ENCODE data around the gene GSDME.
A peak's percentile ranks its signal among the peaks of the same experiment; 100 is the strongest.

GSDME gene

DNA sequence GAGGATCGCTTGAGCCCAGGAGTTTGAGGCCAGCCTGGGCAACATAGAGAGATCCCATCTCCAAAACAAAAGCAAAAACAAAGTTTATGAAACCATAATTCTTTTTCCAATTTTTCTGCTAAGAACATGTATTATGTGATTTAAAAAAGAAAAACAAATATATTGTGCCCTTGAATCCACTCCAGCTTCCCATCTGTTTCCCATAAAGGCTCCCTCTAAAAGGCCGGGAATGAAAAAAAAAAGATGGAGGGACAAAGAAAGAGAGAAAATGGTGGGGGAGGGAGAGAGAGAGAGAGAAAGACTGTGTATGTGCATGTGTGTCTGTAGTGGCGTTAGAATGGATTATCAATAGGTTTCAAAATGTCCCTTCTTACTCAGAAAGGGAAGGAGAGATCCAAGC is 20.5 kb upstream of the GSDME start:
- intact Hi-C loops (cut with DNase I), result no loop called here
- DNase-seq, result no peak

DNA sequence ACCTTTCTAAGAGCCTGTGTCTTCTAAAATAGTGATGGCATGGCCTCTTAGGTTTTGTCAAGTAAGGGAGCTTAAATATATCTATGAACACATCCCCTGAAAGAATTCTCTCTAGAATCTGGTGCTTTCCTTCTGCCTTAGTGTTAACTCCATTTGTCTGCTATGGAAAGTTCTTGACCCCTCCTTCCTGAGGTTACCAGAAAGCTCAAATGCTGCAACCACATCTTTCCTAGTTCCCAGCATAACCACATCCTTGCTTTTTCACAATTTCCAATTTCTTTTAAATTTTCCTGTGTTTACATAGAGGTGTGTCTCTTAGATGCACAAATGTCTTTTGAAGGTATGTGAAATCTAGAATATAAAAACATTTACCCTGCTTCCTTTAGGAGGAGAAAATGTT is 16.4 kb upstream of the GSDME start:
- intact Hi-C loops (cut with DNase I), result no loop called here
- DNase-seq, result no peak

DNA sequence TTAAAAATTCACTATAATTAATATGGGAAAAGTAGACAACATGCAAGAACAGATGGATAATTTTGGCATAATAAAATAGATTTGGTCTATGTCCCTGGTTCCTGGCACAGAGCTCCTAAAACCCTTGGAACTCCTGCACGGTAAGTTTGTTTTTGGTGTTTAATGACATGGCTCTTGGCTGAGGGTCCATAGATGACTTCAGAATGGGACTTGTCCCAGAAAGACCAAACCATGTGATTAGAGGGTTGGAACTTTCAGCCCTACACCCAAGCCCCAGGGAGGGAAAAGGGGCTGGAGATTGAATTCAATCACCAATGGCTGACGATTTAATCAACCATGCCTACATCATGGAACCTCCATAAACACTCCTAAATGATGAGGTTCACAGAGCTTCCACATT is 12.6 kb upstream of the GSDME start:
- no peak for DNase-seq
- intact Hi-C loops (cut with DNase I), result no loop called here

DNA sequence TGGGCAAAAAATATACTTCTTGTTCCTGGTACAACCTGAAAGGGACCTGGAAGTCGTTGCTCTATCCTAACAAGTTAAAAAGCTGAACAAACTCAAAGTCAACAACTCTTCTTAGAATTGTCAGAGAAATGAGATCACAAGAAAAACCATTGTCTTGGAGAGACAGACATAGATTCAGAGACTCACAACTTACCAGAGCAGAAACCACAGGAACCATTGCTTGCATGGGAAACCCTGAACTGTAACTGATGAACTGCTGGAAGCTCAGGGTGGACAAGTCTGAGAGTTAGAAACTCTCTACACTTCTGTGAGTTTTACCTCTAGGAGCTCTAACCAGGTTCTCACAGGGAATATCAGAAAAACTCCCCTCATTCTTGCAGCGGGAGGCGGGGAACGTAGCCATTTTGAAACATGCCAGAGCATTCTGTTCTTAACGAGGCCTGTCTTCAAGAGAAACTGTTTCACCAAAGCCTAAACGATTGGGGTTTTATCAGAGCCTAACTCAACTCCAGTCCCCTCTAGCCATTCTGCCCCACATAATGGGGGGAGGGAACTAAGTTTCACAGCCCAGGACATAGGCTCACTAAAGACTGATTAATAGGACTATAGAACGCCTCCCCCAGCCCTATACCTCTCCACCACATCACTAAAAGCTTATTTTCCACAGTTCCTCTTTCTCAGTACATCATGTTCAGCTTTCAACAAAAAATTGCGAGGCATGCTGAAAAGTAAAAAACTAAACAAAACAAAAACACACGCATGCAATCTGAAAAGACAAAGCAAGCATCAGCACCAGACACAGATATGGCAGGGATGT is 12.0 kb upstream of the GSDME start:
- intact Hi-C loops (cut with DNase I), result no loop called here
- DNase-seq, result no peak

DNA sequence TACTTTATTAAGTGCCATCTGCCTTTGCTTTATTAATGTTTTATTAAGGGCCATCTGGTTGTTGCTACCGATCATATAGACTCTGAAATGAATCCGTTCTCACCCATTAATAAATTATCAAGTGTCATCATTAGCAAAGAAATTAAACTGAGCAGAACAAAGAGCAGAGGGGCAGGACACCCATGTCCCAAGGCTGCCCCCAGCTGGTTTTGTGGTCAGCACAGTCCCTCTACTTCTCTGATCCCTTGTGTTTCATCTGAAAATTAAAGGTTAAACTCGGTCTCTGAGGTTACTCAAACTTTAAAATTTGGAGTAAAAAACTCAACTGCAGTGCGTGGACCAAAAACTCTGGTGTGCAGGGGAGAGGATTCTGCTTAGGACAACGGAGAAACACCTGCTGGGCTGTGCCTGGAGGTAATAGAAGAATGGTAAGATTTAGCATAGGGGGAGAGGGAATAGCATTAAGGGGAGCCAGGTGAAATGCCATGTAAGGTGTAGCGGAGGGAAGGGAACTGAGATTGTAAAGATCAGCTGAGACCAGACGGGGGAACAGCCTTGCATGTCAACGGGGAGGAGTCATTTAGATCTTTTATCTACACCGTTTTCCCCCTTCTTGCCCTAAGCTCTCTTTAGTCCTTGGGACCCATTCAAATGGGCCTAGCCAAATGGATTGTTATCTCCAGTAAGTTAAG is 10.8 kb upstream of the GSDME start:
- intact Hi-C loops (cut with DNase I), result no loop called here
- DNase-seq, result no peak

DNA sequence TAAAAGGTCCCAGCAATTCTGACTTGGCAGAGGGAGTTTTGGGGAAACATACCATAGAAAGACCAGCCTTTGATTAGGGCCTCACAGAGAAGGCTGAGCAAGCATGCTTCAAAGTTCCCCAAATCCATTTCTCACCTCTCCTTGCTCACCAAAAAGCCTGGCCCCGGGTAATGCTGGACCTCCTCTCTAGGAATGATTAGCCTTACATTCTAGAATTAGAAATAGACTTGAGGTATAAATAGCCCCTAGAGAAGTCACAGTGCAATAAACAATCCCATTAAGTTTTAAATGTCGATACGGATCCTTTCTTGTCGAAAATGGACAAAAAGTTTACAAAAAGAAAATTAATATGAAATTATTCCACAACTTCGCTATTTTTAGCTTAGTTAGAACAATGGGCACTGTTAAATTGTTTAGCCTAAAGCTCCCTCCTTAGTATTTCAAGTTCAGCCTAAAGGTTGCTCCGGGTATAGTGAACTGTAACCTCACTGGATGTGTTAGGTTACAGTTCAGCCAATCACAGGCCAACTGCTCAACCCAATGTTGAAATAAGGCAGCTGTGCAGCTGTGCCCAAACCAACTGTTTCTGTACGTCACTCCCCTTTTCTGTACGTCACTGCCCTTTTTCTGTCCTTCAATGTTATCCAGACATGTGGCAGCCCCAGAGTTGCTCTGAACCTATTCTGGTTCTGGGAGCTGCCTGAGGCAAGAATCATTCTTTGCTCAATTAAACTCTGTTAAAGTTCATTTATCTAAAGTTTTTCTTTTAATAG is 7.9 kb upstream of the GSDME start:
- DNase-seq, result peak in 1 of 10 donors; percentile 6
- intact Hi-C loops (cut with DNase I), result no loop called here

DNA sequence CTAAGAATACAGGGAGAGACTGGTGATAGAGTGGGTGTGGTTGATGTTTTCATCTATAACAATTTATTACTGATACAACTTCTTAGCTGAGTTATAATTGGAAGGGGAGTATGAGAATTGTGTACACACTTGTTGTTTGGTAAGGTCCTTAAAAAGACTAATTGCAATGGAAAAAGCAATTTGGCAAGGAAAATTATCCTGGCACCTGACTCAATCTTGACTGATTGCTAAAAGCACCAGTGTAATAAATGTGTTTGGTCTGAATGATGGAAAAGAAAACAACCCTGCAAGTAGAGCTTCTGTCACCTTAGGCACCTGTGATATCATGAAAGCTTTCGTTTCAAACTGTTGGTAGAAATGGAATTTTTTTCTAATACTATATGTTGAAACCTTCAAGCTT is 6.7 kb upstream of the GSDME start:
- intact Hi-C loops (cut with DNase I), result no loop called here
- DNase-seq, result no peak

DNA sequence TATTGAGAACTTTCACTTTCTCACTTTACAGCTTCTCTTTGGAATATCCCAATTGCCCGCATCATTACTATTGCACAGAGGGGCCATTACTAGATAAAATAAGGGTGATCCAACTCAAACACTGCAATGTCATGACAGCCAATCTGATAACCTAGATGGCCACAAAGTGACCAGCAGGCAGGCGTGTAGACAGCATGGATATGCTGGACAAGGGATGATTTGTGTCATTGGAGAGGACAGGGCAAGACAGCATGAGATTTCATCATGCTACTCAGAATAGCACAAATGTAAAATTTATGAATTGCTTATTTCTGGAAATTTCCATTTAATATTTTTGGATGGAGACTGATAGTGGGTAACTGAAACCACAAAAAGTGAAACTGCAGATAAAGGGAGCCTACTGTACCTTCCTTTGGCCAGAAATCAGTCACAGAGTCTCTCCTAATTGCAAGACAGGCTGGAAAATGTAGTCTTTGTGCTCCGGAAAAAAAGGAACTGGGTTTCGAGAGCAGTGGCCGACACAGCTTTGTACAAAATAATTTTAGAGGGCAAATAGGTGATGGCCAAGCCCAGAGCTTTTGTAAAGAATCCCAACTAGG is 6.1 kb upstream of the GSDME start:
- no peak for DNase-seq
- intact Hi-C loops (cut with DNase I), result no loop called here

DNA sequence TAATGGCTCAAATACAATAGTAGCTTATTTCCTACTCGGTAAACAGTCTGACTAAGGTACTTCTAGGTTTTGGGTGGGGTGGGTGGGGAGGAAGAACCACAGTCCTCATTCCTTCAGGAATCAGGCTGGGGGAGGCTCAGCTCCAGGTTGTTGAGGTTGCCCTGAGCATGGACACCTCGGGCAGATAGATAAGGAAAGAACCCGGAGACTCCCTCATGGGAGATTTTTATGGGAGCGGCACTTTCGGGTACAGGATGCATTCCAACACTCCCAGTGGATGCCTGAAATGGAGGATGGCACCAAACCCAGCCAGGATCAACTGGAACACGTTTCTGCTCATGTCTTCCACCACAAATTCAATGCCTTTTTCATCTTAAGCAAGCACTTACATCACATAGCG is 5.5 kb upstream of the GSDME start:
- intact Hi-C loops (cut with DNase I), result no loop called here
- no peak for DNase-seq

DNA sequence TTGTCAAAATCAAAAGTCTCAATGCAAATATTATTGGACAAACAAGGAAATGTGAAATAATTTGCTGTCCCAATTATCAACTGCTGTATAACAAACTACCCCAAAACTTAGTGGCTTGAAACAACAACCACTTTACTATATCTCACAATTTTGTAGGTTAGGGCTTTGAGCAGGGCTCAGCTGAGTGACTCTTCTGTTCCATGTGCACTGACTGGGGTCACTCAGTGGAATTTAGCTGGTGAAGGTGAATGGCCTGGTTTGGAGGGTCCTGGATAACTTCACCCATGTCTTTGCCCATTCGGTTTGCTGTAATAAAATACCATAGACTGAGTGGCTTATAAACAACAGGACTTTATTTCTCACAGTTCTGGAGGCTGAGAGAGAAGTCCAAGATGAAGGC is 3.7 kb upstream of the GSDME start:
- no peak for DNase-seq
- intact Hi-C loops (cut with DNase I), result no loop called here

DNA sequence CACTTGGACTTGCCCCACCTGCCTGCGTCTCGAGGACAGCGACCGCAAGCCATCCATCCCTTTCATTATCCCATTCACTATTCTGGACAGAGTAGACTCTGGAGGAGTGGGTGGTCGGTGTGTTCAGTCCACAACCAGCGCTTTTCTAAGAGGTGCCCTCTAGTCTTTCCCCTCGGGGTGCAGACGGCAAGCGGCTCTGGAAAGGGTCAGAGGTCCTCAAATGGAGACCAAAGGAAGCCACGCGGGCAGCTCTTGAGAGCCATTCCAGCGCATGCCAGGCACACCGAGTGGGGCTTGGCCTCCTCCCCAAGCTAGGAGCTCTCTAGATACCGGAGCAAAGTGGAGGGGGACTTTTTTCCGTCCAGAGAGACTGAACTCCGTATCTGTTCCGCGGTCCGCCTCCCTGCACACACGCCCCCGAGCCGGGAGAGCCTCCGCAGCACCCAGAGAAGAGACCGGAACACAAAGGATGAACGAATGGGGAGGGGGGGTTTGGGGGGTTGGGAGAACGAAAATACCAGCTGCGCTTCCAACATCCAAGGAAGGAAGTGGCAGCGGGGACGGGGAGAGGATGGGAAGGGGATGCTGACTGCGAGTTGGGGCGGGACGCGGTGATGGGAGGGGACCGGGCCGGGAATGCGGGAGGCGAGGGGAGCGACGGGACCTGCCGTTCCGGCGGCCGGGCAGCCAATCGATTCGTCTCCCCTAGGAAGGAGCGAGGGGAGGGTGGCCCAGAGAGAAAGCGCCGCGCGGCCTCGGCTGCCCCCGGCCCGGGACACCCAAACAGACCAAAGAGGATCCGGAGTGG is 515 bp downstream of the GSDME start:
- peak in 9 of 10 donors; percentile 22 to 94 (median 67) for DNase-seq
- intact Hi-C loops (cut with DNase I), result loop anchor here (2.0 kb wide), 1 partner anchor 224 kb away; the partner anchor contains the start of gene OSBPL3

DNA sequence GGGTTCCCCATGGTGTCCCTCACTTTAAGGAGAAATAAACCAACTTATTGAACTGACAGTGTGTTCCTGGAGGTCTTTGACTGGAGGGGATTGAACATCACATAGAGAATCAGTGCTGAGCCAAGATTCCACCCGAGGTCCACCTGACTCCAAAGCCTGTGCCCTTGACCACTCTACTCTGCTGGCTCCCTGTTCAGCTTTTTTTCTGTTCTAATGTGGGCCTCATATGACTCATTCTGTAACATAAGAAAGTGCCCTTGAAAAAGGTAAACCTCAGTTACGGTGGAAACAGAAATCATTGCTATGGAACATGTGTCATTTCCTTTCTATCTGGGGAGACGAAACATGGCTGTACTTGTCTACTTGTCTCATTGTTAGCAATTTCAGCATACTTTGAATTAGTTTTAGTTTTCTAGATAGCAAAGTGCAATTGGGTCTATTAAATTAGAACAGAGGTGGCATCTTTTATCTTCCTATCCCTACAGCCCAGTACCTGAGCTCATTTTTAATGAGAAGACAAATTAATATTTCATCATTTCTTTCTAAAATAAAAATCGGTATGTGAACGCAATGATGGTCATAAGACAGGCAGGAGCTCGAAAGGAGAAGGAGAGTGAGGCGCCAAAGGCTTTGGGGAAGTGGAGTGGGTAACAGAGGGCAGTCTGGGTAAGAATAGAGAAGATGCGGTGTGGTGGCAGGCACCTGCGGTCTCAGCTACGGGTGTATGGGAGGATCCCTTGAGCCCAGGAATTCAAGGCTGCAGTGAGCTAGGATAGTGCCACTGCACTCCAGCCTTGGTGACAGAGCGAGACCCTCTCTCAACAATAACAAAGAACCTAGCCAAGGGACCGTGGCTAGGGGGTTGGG is 1.5 kb downstream of the GSDME start:
- intact Hi-C loops (cut with DNase I), result loop anchor here (2.0 kb wide), 1 partner anchor 225 kb away; the partner anchor contains the start of gene OSBPL3
- DNase-seq, result no peak

DNA sequence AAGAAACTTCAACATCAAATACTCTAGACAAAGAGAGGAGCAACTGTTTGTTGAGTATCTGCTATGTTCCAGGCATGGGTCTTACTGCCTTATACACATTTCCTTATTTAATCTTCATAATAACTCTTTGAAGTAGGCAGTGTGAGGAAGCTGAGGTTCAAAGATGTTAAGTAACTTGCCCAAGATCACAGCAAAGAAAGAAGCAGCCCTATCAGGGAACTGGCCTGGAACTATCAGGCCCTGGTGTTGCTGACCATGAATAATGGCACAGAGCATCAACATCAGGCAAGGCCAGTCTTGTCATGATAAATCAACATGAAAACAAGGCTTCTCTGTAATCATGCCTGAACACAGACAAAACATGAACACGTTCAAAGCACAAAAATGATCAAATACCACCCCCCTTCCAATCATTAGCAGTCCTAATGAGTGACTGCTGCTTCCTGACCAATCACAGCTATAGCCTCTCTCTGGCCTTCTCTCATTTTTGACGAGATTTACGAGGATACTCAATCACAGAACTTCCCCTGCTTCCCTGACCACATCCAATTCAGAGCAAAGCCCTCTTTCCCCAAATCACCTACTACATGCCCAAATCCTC is 2.3 kb downstream of the GSDME start:
- DNase-seq, result no peak
- intact Hi-C loops (cut with DNase I), result no loop called here

DNA sequence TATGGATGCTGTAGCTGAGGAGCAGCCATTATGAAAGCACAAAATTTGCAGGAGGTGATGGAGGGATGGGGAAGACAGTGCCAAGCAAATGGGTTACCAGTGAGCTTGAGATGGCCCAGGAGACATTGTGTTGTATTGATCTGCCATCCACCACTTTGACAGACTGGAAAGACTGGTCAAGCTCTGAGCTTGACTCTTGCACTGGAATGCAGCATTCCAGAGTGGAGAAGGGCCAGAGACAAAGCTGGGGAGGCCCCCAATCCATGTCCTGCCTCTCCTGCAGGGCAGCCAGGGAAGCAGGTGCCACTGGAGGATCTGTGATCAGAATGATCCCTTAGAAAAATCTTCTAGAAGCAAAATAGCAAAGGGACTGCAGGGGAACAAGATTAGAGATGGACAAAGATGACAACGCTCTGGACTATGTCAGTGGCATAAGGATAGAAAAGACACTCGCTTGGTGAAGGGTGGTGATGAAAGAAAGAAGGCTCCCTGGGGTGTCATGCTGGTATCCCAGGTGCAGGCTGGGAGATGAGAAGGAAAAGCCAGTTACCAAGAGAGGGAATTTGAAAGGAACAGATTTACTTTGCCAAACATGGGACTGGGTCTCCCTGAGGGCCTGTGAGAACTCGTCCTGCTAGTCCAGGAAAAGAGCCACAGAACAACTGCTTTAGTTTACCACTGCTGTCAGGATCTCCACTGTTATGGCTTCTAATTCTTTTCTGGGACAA is 5.0 kb downstream of the GSDME start:
- intact Hi-C loops (cut with DNase I), result no loop called here
- DNase-seq, result no peak

DNA sequence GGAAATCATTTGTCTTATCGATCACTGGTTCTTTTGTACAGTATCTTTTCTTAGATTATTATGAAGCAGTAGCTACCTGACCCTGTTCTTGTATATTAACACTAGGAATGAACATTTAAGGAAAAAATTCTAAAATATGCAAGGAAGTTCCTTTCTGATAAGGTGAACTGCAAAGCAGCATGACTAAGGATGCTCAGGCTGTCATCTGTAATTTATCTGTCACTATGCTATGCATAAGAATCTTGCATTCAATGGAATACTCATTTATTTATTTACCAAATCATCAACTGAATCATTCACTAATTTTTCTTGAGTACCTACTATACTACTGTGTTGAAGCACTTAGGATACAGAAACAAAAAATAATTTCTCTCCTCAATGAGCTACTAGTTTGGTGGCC is 5.8 kb downstream of the GSDME start:
- DNase-seq, result no peak
- intact Hi-C loops (cut with DNase I), result no loop called here

DNA sequence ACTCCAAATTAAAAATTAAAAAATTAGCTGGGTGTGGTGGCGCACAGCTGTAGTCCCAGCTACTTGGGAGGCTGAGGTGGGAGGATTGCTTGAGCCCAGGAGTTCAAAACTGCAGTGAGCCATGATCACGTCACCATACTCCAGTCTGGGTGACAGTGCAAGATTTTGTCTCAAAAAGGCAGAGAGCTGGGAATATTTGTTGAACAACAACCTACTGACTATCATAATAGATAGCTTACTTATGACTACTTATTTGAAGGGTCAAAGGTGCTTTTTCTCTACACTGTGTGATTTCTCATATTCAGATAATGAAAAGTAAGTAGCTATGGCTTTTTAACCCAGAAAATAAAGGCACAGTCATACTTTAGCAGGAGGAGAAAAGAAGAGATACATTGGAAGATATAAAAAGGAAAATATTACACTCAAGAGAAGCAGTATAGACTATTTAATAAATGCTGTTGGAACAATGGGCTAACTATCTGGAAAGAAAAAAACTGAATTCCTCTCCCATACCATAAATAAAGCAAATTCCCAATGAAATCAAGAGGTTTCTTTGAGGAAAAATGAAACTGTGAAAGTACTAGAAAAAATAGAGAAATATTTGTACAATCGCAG is 6.7 kb downstream of the GSDME start:
- no peak for DNase-seq
- intact Hi-C loops (cut with DNase I), result no loop called here

DNA sequence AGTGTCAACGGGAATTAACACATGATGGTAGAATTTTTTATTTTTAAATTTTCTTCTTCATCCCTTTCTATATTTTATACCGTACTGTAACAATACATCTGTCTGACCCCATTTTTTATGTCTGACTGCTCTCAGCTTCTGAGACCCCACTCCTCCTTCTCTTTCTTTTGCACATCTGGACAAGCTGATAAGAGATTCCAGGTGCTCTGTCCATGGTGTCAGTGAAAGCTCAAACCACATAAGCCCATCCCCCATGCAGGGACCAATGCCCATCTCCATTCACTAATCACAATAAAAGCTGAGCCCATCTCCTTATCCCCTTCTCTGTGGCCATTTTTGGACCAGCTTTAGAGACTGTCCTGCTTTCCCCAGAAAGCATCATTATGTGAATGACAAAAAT is 8.7 kb downstream of the GSDME start:
- DNase-seq, result no peak
- intact Hi-C loops (cut with DNase I), result no loop called here

DNA sequence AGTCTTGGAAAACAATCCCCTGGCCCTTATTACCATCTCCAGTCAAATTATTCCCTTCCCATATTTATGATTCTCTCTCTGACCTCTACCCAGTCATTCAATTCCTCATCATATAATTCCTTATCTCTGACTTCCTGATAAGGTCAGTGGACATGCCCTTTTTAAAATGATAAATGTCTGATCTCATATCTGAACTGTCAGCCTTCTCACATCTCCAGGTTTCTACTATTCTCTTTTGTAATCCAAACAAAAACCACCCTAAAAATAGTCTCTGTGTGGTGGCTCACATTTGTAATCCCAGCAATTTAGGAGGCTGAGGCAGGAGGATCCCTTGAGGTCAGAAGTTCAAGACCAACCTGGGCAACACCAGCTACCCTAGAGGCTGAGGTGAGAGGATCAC is 11.9 kb downstream of the GSDME start:
- intact Hi-C loops (cut with DNase I), result no loop called here
- no peak for DNase-seq

Measured in posterior cingulate gyrus (tissue), 11 donors.